Epithelial cell of esophagus (primary cell): ENCODE results near the gene NMUR1.

Experiments
- DNase-seq: peaks from one replicate; pipeline ENCODE4 v3.0.0; 2010; ENCODE audit warnings: low read depth
- H3K4me3 ChIP-seq: 2 replicates; pipeline ENCODE4 v1.5.1; 2011; ENCODE audit warnings: mild to moderate bottlenecking, low read length, control low read depth
- TF ChIP-seq, protein P1 (sequence below): IDR thresholded peaks from 2 replicates; pipeline ENCODE4 v1.5.1; 2011; ENCODE audit warnings: low read depth, mild to moderate bottlenecking, low read length, control low read depth, inconsistent platforms; ENCODE audit not compliant: insufficient read depth; ENCODE audit errors: missing control alignments

Gene NMUR1

DNA sequence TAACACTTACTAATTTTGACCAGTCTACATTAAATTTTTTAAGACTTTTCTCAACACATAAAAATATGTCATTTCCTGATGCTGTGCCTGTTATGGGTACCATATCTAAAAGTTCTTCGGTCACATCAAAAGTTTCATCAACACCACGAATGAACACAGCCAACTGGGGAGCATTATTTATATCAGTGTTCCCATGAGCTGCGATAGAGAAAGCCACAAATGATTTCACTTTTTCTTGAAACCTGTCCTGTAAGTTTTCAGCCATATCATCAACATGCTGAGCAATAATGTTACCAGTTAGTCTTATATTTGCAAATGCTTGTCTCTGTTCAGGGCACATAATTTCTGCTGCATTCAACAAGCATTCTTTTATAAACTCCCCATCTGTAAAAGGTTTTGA is 35.6 kb downstream of the NMUR1 start:
- TF ChIP-seq, protein P1, sequence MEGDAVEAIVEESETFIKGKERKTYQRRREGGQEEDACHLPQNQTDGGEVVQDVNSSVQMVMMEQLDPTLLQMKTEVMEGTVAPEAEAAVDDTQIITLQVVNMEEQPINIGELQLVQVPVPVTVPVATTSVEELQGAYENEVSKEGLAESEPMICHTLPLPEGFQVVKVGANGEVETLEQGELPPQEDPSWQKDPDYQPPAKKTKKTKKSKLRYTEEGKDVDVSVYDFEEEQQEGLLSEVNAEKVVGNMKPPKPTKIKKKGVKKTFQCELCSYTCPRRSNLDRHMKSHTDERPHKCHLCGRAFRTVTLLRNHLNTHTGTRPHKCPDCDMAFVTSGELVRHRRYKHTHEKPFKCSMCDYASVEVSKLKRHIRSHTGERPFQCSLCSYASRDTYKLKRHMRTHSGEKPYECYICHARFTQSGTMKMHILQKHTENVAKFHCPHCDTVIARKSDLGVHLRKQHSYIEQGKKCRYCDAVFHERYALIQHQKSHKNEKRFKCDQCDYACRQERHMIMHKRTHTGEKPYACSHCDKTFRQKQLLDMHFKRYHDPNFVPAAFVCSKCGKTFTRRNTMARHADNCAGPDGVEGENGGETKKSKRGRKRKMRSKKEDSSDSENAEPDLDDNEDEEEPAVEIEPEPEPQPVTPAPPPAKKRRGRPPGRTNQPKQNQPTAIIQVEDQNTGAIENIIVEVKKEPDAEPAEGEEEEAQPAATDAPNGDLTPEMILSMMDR, result no peak
- no peak overlapping the region for H3K4me3 ChIP-seq
- no peak for DNase-seq

DNA sequence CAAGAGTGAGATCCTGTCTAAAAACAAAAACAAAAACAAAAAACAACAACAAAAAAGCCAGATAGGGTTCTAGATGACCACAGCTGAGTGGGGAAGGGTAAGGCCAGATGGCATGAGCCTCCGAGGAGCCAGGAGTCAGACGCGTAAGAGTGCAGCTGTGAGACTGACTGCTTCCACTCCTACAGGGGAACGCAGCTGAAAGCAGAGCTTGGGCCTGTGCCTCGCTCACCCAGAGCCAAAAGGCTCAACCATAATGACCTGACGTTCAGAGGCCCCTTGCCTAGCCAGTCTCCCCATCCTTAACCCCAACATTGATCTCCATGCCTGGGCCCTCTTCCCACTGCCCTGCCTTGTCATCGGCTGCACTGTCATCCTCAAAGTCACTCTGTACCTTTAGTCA is 39.4 kb downstream of the NMUR1 start:
- DNase-seq, result no peak
- TF ChIP-seq, protein P1, result no peak
- no peak overlapping the region for H3K4me3 ChIP-seq

DNA sequence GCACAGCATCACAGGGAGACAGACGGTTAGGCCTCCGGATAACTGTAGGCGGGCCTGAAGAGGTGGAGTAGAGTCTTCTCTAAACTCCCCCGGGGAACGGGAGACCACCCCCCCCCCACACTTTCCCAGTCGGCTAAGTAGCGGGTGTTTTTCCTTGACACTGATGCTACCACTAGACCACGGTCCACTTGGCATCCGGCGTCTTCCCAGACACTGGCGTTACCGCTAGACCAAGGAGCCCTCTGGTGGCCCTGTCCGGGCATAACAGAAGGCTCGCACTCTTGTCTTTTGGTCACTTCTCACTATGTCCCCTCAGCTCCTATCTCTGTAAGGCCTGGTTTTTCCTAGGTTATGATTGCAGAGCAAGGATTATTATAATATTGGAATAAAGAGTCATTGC is 40.3 kb downstream of the NMUR1 start:
- no peak for DNase-seq
- TF ChIP-seq, protein P1, result peak; percentile 28
- no peak overlapping the region for H3K4me3 ChIP-seq

DNA sequence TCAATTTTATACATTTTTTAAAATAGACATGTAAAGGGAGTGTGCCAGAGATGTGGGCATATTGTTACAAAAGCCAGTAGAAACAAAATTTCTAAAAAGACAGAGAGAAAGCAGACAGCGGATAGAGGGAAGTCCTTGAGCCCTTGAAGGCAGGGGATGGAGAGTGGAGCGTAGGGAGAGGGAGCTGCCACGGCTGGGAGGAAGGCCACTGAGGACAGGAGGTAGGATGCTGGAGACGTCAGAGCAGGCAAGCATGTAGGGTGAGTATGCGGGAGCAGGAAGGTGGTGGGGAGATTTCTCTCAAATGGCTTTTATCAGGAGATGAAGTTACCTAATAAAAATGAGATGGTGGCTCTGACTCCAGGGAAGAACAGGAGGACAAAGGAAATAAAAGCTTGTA is 41.9 kb downstream of the NMUR1 start:
- TF ChIP-seq, protein P1, result no peak
- no peak for DNase-seq
- no peak overlapping the region for H3K4me3 ChIP-seq

DNA sequence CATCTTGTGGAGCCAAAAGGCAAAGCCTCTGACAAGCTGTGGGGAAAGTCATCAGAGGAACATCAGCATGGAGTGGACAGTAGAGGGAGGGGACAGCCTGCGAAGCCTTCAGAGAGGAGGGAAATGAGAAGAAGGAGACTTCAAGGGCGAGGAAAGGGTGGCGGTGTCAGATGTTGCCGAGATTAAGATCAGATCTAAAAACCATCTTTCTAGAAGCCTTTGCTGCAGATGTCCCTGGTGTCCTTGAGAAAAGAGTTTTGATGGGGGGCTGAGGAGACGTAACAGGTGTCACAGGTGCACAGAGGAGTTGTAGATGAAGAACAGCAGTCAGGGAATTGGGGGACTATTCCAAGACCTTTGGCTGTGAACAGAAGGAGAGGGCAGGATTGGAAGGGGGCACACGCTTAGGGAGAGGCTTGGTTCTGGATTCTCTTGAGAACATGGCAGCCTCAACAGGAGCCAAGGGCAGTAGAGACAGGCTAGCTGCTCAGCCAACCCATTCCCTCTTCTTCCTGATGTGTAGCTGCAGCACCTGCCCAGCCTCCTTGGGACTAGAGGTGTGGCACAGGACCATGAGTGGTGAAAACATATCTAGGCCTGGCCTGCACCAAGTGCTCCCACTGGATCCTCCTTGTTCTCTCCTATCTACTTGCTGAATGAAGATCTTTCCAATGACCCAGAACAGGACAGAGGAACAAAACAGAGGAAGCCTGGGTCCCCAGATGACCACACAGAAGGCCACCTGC is 43.2 kb downstream of the NMUR1 start:
- no peak overlapping the region for H3K4me3 ChIP-seq
- TF ChIP-seq, protein P1, result no peak

DNA sequence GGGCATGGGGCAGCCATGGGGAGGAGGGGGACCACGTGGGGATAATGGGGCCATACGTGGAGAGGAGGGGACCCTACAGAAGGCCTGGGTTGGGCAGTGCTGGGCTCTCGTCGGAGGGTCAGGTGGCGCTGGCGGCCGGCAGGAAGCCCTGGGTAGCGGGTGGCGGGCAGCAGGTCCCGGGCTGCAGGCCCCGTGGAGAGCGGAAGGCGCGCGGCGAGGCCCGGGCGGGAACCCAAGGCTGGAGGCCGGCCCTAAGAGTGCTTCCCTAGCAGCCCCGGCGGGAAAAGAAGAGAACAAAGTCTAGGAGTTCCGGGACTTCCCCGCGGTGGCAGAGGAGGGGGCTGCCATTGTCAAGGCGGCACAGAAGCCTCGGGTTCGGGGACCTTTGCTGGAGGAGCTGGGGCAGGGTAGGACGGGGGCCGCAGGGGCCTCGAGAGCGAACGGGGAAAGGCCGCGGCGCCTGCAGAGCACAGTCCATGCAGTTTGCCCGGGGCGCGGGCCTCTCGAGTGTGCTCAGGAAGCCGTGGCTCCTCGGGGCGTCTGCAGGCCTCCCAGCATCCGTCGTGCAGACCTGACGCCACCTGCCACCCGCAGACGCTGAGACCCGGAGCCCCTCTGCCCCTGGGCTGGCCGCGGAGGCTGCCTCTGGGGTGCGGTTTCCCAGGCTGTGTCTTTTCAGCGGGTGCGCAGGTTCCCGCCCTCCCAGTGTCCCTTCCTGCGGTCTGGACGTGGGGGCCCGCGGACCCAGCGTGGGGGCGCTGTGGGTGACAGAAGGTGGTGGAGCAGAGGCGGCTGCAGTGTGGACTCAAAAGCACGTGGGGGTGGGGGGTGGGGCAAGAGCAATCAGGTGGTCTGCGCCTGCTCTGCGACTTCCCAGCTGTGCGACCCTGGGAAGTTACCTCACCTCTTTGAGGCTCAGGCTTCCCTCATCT is 46.6 kb downstream of the NMUR1 start:
- peak; percentile 10 for DNase-seq
- TF ChIP-seq, protein P1, result no peak
- H3K4me3 ChIP-seq, result peak overlapping the region; percentile 46

More for the DNA sequence above, 43.2 kb downstream of the NMUR1 start:
- no peak for DNase-seq
